PC-9 (cell line): ENCODE measurements around the gene TRIP11.

Experiments used
- EZH2 ChIP-seq: fragments of 200-600 bp; sonication (generic); IDR thresholded peaks from 2 replicates; pipeline ENCODE4 v1.8.0; 2017; ENCODE audit warnings: antibody characterized with exemption, low read depth
- TF ChIP-seq, protein P1 (sequence below): fragments of 200-600 bp; sonication (generic); conservative IDR thresholded peaks from 2 replicates; pipeline ENCODE4 v1.6.1; 2017; ENCODE audit warnings: mixed run types, antibody characterized with exemption, mild to moderate bottlenecking, moderate library complexity

DNA sequence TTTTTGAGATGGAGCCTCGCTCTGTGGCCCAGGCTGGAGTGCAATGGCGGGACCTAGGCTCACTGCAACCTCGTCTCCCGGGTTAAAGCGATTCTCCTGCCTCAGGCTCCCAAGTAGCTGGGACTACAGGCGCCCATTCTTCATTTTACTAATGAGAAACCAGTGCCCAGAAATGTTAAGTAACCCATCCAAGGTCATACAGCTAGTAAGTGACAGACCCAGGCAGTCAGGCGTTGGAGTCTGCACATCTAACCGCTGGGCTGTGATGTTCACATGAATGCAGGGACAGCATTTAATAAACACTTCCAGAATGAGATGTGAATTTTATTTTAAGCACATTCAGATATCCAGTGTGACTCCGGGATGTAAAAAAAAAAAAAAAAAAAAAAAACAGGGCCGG, 1.3 kb upstream of the TRIP11 start:
- TF ChIP-seq, protein P1, sequence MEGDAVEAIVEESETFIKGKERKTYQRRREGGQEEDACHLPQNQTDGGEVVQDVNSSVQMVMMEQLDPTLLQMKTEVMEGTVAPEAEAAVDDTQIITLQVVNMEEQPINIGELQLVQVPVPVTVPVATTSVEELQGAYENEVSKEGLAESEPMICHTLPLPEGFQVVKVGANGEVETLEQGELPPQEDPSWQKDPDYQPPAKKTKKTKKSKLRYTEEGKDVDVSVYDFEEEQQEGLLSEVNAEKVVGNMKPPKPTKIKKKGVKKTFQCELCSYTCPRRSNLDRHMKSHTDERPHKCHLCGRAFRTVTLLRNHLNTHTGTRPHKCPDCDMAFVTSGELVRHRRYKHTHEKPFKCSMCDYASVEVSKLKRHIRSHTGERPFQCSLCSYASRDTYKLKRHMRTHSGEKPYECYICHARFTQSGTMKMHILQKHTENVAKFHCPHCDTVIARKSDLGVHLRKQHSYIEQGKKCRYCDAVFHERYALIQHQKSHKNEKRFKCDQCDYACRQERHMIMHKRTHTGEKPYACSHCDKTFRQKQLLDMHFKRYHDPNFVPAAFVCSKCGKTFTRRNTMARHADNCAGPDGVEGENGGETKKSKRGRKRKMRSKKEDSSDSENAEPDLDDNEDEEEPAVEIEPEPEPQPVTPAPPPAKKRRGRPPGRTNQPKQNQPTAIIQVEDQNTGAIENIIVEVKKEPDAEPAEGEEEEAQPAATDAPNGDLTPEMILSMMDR = no peak
- TF ChIP-seq EZH2 = no peak
